NOMO-1 (cell line): ENCODE results near the gene SUPT3H.

Experiments used
- DNase-seq, 2 experiments: peaks; one replicate each; lab custom pipeline; 2025; ENCODE audit not compliant: unreplicated experiment in 2 of 2; lab: John Stamatoyannopoulos, UW

The SUPT3H gene

GRCh38 chr6:45377554-45378333 is at the start of gene SUPT3H:
SUPT3H (minus strand) TSS chr6:45377934.
- DNase-seq: peak; percentile 85 to 90

- DNase-seq: no peak
These were observed 48.5 kb upstream of the SUPT3H start for GRCh38 chr6:45426251-45426650.

GRCh38 chr6:45424451-45424861 is 46.7 kb upstream of the SUPT3H start:
- DNase-seq: peak; percentile 50 to 79

GRCh38 chr6:45423824-45424450 is 46.2 kb upstream of the SUPT3H start:
- DNase-seq: peak in 1 of 2 experiments; percentile 17

- DNase-seq: no peak
These were observed 45.5 kb upstream of the SUPT3H start for GRCh38 chr6:45423111-45423823.

GRCh38 chr6:45422503-45423110 is 44.9 kb upstream of the SUPT3H start:
- peak; percentile 49 to 53 for DNase-seq

GRCh38 chr6:45421709-45422502 is 44.2 kb upstream of the SUPT3H start:
- peak; percentile 53 to 77 for DNase-seq

GRCh38 chr6:45420909-45421708 is 43.4 kb upstream of the SUPT3H start:
- no peak for DNase-seq

- DNase-seq: peak; percentile 24 to 37
These were observed 42.6 kb upstream of the SUPT3H start for GRCh38 chr6:45420083-45420908.

GRCh38 chr6:45419571-45420082 is 41.9 kb upstream of the SUPT3H start:
- peak; percentile 65 to 77 for DNase-seq

GRCh38 chr6:45417436-45417835 is 39.7 kb upstream of the SUPT3H start:
- DNase-seq: no peak

GRCh38 chr6:45416700-45417099 is 39.0 kb upstream of the SUPT3H start:
- no peak for DNase-seq

GRCh38 chr6:45415788-45416518 is 38.2 kb upstream of the SUPT3H start:
- no peak for DNase-seq

- DNase-seq: no peak
These were observed 37.6 kb upstream of the SUPT3H start for GRCh38 chr6:45415315-45415714.

- no peak for DNase-seq
These were observed 34.2 kb upstream of the SUPT3H start for GRCh38 chr6:45411959-45412358.

- no peak for DNase-seq
These were observed 22.3 kb upstream of the SUPT3H start for GRCh38 chr6:45400021-45400420.

GRCh38 chr6:45398075-45398813 is 20.5 kb upstream of the SUPT3H start:
- no peak for DNase-seq
